Ishikawa (cell line): Measurements from ENCODE around the gene LCK.

Source experiments
- CEBPB ChIP-seq: IDR thresholded peaks from 2 replicates; pipeline ENCODE4 v1.6.1; 2012
- CREB1 ChIP-seq: IDR thresholded peaks from 2 replicates; pipeline ENCODE4 v1.6.1; 2012; ENCODE audit warnings: low read depth
- EGR1 ChIP-seq: IDR thresholded peaks from 2 replicates; pipeline ENCODE4 v1.6.1; 2012
- EP300 ChIP-seq: IDR thresholded peaks from 2 replicates; pipeline ENCODE4 v1.6.1; 2012; ENCODE audit warnings: borderline replicate concordance
- FOXM1 ChIP-seq: IDR thresholded peaks from 2 replicates; pipeline ENCODE4 v1.6.1; 2012; ENCODE audit warnings: low read depth, borderline replicate concordance
- MAX ChIP-seq: IDR thresholded peaks from 2 replicates; pipeline ENCODE4 v1.6.1; 2012
- NFIC ChIP-seq: IDR thresholded peaks from 2 replicates; pipeline ENCODE4 v1.6.1; 2012
- RAD21 ChIP-seq: IDR thresholded peaks from 2 replicates; pipeline ENCODE4 v1.6.1; 2012; ENCODE audit warnings: low read depth
- TAF1 ChIP-seq: IDR thresholded peaks from 2 replicates; pipeline ENCODE4 v1.6.1; 2012; ENCODE audit warnings: low read depth, mild to moderate bottlenecking
- TCF12 ChIP-seq: IDR thresholded peaks from 2 replicates; pipeline ENCODE4 v1.6.1; 2012; ENCODE audit warnings: low read depth
- TEAD4 ChIP-seq: IDR thresholded peaks from 2 replicates; pipeline ENCODE4 v1.6.1; 2012
- YY1 ChIP-seq: IDR thresholded peaks from 2 replicates; pipeline ENCODE4 v1.6.1; 2012; ENCODE audit warnings: low read depth
- ZBTB7A ChIP-seq: IDR thresholded peaks from 2 replicates; pipeline ENCODE4 v1.6.1; 2012; ENCODE audit warnings: low read depth
- TF ChIP-seq, protein P1 (sequence below): IDR thresholded peaks from 2 replicates; pipeline ENCODE4 v1.6.1; 2012
- TF ChIP-seq, protein P2 (sequence below): IDR thresholded peaks from 2 replicates; pipeline ENCODE4 v1.6.1; 2012; ENCODE audit warnings: low read depth, mild to moderate bottlenecking

LCK gene

DNA sequence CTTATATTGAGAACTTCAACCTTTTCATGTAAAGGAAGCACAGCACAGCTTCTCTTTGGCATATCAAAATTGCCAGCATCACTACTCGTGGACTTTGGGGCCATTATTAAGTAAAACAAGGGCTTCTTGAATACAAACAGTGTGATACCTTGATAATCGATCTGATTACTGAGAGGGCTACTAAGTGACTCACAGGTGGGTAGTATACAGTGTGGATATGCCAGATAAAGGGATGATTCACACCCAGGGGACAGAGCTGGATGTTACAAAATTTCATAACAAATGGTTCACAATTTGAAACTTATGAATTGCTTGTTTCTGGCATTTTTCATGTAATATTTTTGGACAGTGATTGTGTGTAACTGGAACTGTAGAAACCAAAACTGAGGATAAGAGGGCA lies 56.3 kb downstream of the LCK start:
- TF ChIP-seq MAX (no peak), TEAD4 (no peak), TAF1 (no peak), NFIC (no peak), CEBPB (no peak), EGR1 (no peak), YY1 (no peak), ZBTB7A (no peak), TCF12 (no peak), EP300 (no peak), RAD21 (no peak)
- TF ChIP-seq, protein P1, sequence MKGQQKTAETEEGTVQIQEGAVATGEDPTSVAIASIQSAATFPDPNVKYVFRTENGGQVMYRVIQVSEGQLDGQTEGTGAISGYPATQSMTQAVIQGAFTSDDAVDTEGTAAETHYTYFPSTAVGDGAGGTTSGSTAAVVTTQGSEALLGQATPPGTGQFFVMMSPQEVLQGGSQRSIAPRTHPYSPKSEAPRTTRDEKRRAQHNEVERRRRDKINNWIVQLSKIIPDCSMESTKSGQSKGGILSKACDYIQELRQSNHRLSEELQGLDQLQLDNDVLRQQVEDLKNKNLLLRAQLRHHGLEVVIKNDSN, result no peak
- TF ChIP-seq, protein P2, sequence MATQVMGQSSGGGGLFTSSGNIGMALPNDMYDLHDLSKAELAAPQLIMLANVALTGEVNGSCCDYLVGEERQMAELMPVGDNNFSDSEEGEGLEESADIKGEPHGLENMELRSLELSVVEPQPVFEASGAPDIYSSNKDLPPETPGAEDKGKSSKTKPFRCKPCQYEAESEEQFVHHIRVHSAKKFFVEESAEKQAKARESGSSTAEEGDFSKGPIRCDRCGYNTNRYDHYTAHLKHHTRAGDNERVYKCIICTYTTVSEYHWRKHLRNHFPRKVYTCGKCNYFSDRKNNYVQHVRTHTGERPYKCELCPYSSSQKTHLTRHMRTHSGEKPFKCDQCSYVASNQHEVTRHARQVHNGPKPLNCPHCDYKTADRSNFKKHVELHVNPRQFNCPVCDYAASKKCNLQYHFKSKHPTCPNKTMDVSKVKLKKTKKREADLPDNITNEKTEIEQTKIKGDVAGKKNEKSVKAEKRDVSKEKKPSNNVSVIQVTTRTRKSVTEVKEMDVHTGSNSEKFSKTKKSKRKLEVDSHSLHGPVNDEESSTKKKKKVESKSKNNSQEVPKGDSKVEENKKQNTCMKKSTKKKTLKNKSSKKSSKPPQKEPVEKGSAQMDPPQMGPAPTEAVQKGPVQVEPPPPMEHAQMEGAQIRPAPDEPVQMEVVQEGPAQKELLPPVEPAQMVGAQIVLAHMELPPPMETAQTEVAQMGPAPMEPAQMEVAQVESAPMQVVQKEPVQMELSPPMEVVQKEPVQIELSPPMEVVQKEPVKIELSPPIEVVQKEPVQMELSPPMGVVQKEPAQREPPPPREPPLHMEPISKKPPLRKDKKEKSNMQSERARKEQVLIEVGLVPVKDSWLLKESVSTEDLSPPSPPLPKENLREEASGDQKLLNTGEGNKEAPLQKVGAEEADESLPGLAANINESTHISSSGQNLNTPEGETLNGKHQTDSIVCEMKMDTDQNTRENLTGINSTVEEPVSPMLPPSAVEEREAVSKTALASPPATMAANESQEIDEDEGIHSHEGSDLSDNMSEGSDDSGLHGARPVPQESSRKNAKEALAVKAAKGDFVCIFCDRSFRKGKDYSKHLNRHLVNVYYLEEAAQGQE, result no peak

DNA sequence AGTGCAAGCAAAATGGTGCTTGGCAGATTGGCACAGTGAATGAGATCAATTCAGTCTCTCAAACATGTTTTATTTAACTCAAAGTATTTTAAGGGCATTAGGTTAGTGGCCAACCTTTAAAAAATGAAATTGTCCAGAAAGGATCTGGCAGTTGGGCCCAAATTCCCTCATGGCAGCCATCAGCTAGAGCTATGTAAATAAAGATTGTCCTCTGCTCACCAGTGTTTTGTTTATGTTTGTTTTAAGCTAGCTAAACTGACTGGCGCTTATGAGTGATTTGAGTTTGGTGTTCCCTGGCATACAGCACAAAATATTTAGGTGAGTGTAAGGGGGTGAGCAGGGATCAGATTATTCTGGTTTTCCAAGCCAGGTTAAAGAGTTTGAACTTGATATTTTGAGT lies 58.9 kb downstream of the LCK start:
- TF ChIP-seq CEBPB, result no peak
- no peak for TF ChIP-seq EP300
- TF ChIP-seq TCF12, result no peak
- TF ChIP-seq TAF1, result no peak
- TF ChIP-seq MAX, result no peak
- no peak for TF ChIP-seq CREB1
- TF ChIP-seq, protein P2, result no peak
- TF ChIP-seq NFIC, result no peak
- TF ChIP-seq, protein P1, result no peak
- no peak for TF ChIP-seq TEAD4
- TF ChIP-seq EGR1, result no peak
- TF ChIP-seq ZBTB7A, result no peak
- no peak for TF ChIP-seq RAD21
- TF ChIP-seq FOXM1, result no peak
- no peak for TF ChIP-seq YY1

GRCh38 chr1:32311709-32312393 lies 60.8 kb downstream of the LCK start:
- TF ChIP-seq CEBPB (no peak), FOXM1 (no peak), TEAD4 (no peak), ZBTB7A (no peak), EGR1 (no peak), YY1 (no peak), CREB1 (no peak), MAX (no peak), TCF12 (no peak), RAD21 (no peak), NFIC (no peak), EP300 (no peak), TAF1 (no peak)
- TF ChIP-seq, protein P2, result no peak
- TF ChIP-seq, protein P1, result no peak

- no peak for TF ChIP-seq EP300
- TF ChIP-seq TEAD4, result no peak
- TF ChIP-seq TCF12, result no peak
- TF ChIP-seq, protein P1, result no peak
Observed at GRCh38 chr1:32316903-32317277, 65.8 kb downstream of the LCK start.
